OCI-M2 (cell line): ENCODE results near the gene PTGER2.

Experiments used
- DNase-seq: peaks from one replicate; lab custom pipeline; 2025; ENCODE audit not compliant: unreplicated experiment; lab: John Stamatoyannopoulos, UW

Gene PTGER2

GRCh38 chr14:52313903-52314594 is at the start of gene PTGER2:
Gene PTGER2, plus strand, starts transcription at chr14:52314312. Its CDS starts 237 bp downstream, at chr14:52314549.
- no peak for DNase-seq

- DNase-seq = no peak
These were observed 48.9 kb upstream of the PTGER2 start for GRCh38 chr14:52265253-52265652.

- no peak for DNase-seq
These were observed 47.9 kb upstream of the PTGER2 start for GRCh38 chr14:52266179-52266578.

- no peak for DNase-seq
These were observed 47.3 kb upstream of the PTGER2 start for GRCh38 chr14:52266782-52267181.

- no peak for DNase-seq
These were observed 46.4 kb upstream of the PTGER2 start, which contains the start of gene PTGDR for GRCh38 chr14:52267501-52268278. Gene PTGDR, plus strand, starts transcription at chr14:52267698. Its CDS starts 117 bp downstream, at chr14:52267815.

GRCh38 chr14:52268279-52269061 is 45.6 kb upstream of the PTGER2 start:
- no peak for DNase-seq

- DNase-seq = no peak
These were observed 45.0 kb upstream of the PTGER2 start for GRCh38 chr14:52269100-52269499.

- no peak for DNase-seq
These were observed 44.1 kb upstream of the PTGER2 start for GRCh38 chr14:52269982-52270381.

- DNase-seq = no peak
These were observed 42.6 kb upstream of the PTGER2 start for GRCh38 chr14:52271538-52271937.

GRCh38 chr14:52272375-52272774 is 41.7 kb upstream of the PTGER2 start:
- DNase-seq = no peak

- DNase-seq = no peak
These were observed 38.7 kb upstream of the PTGER2 start for GRCh38 chr14:52275372-52275771.

- no peak for DNase-seq
These were observed 36.6 kb upstream of the PTGER2 start for GRCh38 chr14:52277552-52277951.

- DNase-seq = no peak
These were observed 34.7 kb upstream of the PTGER2 start for GRCh38 chr14:52279408-52279807.

- DNase-seq = no peak
These were observed 31.0 kb upstream of the PTGER2 start for GRCh38 chr14:52283099-52283498.

GRCh38 chr14:52286661-52287649 is 27.2 kb upstream of the PTGER2 start:
- DNase-seq = no peak

GRCh38 chr14:52296378-52296777 is 17.7 kb upstream of the PTGER2 start:
- DNase-seq = no peak

GRCh38 chr14:52298795-52299194 is 15.3 kb upstream of the PTGER2 start:
- no peak for DNase-seq

GRCh38 chr14:52299692-52300278 is 14.3 kb upstream of the PTGER2 start:
- no peak for DNase-seq

GRCh38 chr14:52303236-52303635 is 10.9 kb upstream of the PTGER2 start:
- DNase-seq = no peak
